SK-N-SH (cell line): ENCODE measurements around the gene POLR2J. TPM values are rescaled to one million over a fixed set of nuclear protein-coding genes. Genes with fewer than 3 reads are reported as not detected.

Experiments
- CTCF ChIA-PET: fragments of 300-600, 350-600 bp; formaldehyde crosslinking; extraction: SDS; loops from one replicate; lab custom pipeline; 2021; lab: Yijun Ruan, JAX
- POLR2A ChIA-PET: fragments of 350-600 bp; sonication (Branson Sonifier 250); formaldehyde crosslinking; extraction: SDS; loops from one replicate; lab custom pipeline; 2020; ENCODE audit warnings: antibody characterized with exemption, inconsistent platforms; lab: Yijun Ruan, JAX
- DNase-seq: peaks from one replicate; pipeline ENCODE4 v3.0.0; 2012
- H2AFZ ChIP-seq: fragments of 200-600 bp; sonication (generic); 2 replicates; pipeline ENCODE4 v1.8.1; 2016; ENCODE audit warnings: antibody characterized with exemption, mild to moderate bottlenecking, low read depth
- H3F3A ChIP-seq: fragments of 200-600 bp; sonication (generic); replicated peaks from 2 replicates; pipeline ENCODE3; 2016; ENCODE audit warnings: antibody characterized with exemption, mild to moderate bottlenecking; ENCODE audit not compliant: insufficient read depth
- H3K27ac ChIP-seq, 2 experiments: fragments of 200-500 bp in 1 of 2; fragments of 200-600 bp in 1 of 2; sonication (Bioruptor generic) in 1 of 2; sonication (generic), shearing (Covaris generic) in 1 of 2; 2 replicates each; pipeline versions ENCODE4 v1.5.1 to v1.6.1; 2014 to 2016; ENCODE audit warnings: low read depth in 2 of 2, inconsistent platforms in 1 of 2, low read length in 1 of 2, mild to moderate bottlenecking in 1 of 2, mixed read lengths in 1 of 2
- H3K27me3 ChIP-seq: fragments of 200-600 bp; sonication (generic), shearing (Covaris generic); 2 replicates; pipeline ENCODE4 v1.6.1; 2016; ENCODE audit warnings: mixed run types; ENCODE audit not compliant: insufficient read depth
- H3K36me3 ChIP-seq, 2 experiments: fragments of 200-500 bp in 1 of 2; fragments of 200-600 bp in 1 of 2; sonication (Bioruptor generic) in 1 of 2; sonication (generic) in 1 of 2; replicated peaks in 1 of 2; 2 replicates each; pipeline versions ENCODE3 to v1.5.1; 2014 to 2016; ENCODE audit warnings: low read length in 1 of 2, mild to moderate bottlenecking in 1 of 2; ENCODE audit not compliant: insufficient read depth in 2 of 2, control insufficient read depth in 1 of 2
- H3K4me1 ChIP-seq, 2 experiments: fragments of 200-500 bp in 1 of 2; fragments of 200-600 bp in 1 of 2; sonication (Bioruptor generic) in 1 of 2; sonication (generic), shearing (Covaris generic) in 1 of 2; 2 replicates each; pipeline versions ENCODE4 v1.5.1 to v1.6.1; 2014 to 2016; ENCODE audit warnings: low read depth in 1 of 2, low read length in 1 of 2, mixed run types in 1 of 2; ENCODE audit not compliant: insufficient read depth in 2 of 2, control insufficient read depth in 1 of 2
- H3K4me2 ChIP-seq: fragments of 200-600 bp; sonication (generic), shearing (Covaris generic); 2 replicates; pipeline ENCODE4 v1.6.1; 2017; ENCODE audit warnings: mixed run types
- H3K4me3 ChIP-seq, 2 experiments: fragments of 200-500 bp in 1 of 2; fragments of 200-600 bp in 1 of 2; sonication (Bioruptor generic) in 1 of 2; sonication (generic), shearing (Covaris generic) in 1 of 2; 2 replicates each; pipeline versions ENCODE4 v1.5.1 to v1.8.1; 2014 to 2016; ENCODE audit warnings: low read depth in 2 of 2, inconsistent platforms in 1 of 2, low read length in 1 of 2, mild to moderate bottlenecking in 1 of 2, mixed read lengths in 1 of 2, moderate library complexity in 1 of 2
- H3K79me2 ChIP-seq: fragments of 200-600 bp; sonication (generic); 2 replicates; pipeline ENCODE4 v1.8.1; 2017; ENCODE audit warnings: mild to moderate bottlenecking; ENCODE audit not compliant: insufficient read depth
- H3K9ac ChIP-seq: fragments of 200-600 bp; sonication (generic); 2 replicates; pipeline ENCODE4 v1.6.1; 2017; ENCODE audit warnings: mixed run types
- H3K9me2 ChIP-seq: fragments of 200-600 bp; sonication (generic); 2 replicates; pipeline ENCODE4 v1.6.1; 2017; ENCODE audit warnings: mixed run types
- H3K9me3 ChIP-seq: fragments of 200-600 bp; sonication (generic); 2 replicates; pipeline ENCODE4 v1.6.1; 2017; ENCODE audit warnings: mixed run types, mild to moderate bottlenecking, moderate library complexity
- H4K20me1 ChIP-seq: fragments of 200-600 bp; sonication (generic); 2 replicates; pipeline ENCODE4 v1.6.1; 2017; ENCODE audit warnings: mild to moderate bottlenecking, mixed run types; ENCODE audit not compliant: insufficient read depth
- CHD2 ChIP-seq: fragments of 150-350 bp; IDR thresholded peaks from 2 replicates; pipeline ENCODE4 v1.6.1; 2018; ENCODE audit warnings: low read length; ENCODE audit not compliant: partially characterized antibody
- ELF1 ChIP-seq: IDR thresholded peaks from 2 replicates; pipeline ENCODE4 v1.4.0; 2012
- FOXJ3 ChIP-seq: sonication (generic); formaldehyde crosslinking; IDR thresholded peaks from 2 replicates; pipeline ENCODE4 v1.5.1; 2020; ENCODE audit warnings: mild to moderate bottlenecking, missing genetic modification reagents
- FOXM1 ChIP-seq: IDR thresholded peaks from 2 replicates; pipeline ENCODE4 v1.4.0; 2012; ENCODE audit warnings: low read depth, mild to moderate bottlenecking
- GABPA ChIP-seq: IDR thresholded peaks from 2 replicates; pipeline ENCODE4 v1.4.0; 2012; ENCODE audit warnings: low read depth, mild to moderate bottlenecking
- GATA2 ChIP-seq: sonication (generic); formaldehyde crosslinking; IDR thresholded peaks from 2 replicates; pipeline ENCODE4 v1.5.0; 2020; ENCODE audit warnings: mild to moderate bottlenecking, missing genetic modification reagents
- JUND ChIP-seq: IDR thresholded peaks from 2 replicates; pipeline ENCODE4 v1.4.0; 2012
- MXI1 ChIP-seq: IDR thresholded peaks from 2 replicates; pipeline ENCODE4 v1.6.1; 2012; ENCODE audit warnings: mild to moderate bottlenecking, low read depth, low read length, improper control_type of control experiment
- NFIC ChIP-seq: IDR thresholded peaks from 2 replicates; pipeline ENCODE4 v1.4.0; 2012; ENCODE audit warnings: borderline replicate concordance
- NRF1 ChIP-seq: IDR thresholded peaks from 2 replicates; pipeline ENCODE4 v1.6.1; 2012; ENCODE audit warnings: low read depth, mild to moderate bottlenecking, low read length
- RAD21 ChIP-seq: IDR thresholded peaks from 2 replicates; pipeline ENCODE4 v1.6.1; 2012; ENCODE audit warnings: mild to moderate bottlenecking, low read length
- SMC3 ChIP-seq: IDR thresholded peaks from 2 replicates; pipeline ENCODE4 v1.6.1; 2012; ENCODE audit warnings: low read depth, low read length, improper control_type of control experiment
- TEAD4 ChIP-seq: IDR thresholded peaks from 2 replicates; pipeline ENCODE4 v1.4.0; 2012; ENCODE audit warnings: mild to moderate bottlenecking, borderline replicate concordance; ENCODE audit not compliant: insufficient read depth
- YY1 ChIP-seq: IDR thresholded peaks from 2 replicates; pipeline ENCODE4 v1.4.0; 2012; ENCODE audit warnings: low read depth, mild to moderate bottlenecking
- WGBS: methylation state at CpG from one replicate; pipeline ENCODE4 v1.1.6; 2017; ENCODE audit warnings: low lambda C conversion rate; 5-methylcytosine and 5-hydroxymethylcytosine counted together
- polyA plus RNA-seq, 3 experiments: library from polyadenylated mRNA; depleted of rRNA; stranded (reverse); fragments of >200 nt; gene quantifications; 2 replicates each; pipeline ENCODE4 v1.2.3, GENCODE V29; 2012
- TF ChIP-seq, protein P1 (sequence below): IDR thresholded peaks from 2 replicates; pipeline ENCODE4; 2012
- TF ChIP-seq, protein P2 (sequence below): fragments of 150-350 bp; IDR thresholded peaks from 2 replicates; pipeline ENCODE4 v1.6.1; 2017; ENCODE audit warnings: antibody characterized with exemption, low read length, low read depth, borderline replicate concordance
- TF ChIP-seq, protein P3 (sequence below): IDR thresholded peaks from 2 replicates; pipeline ENCODE4 v1.6.1; 2012; ENCODE audit warnings: mild to moderate bottlenecking, low read depth, low read length, moderate library complexity
- TF ChIP-seq, protein P4 (sequence below): IDR thresholded peaks from 2 replicates; pipeline ENCODE4 v1.4.0; 2012; ENCODE audit warnings: low read depth, borderline replicate concordance
- TF ChIP-seq, protein P5 (sequence below): fragments of 150-350 bp; IDR thresholded peaks from 2 replicates; pipeline ENCODE4 v1.6.1; 2016; ENCODE audit warnings: mild to moderate bottlenecking, low read depth, low read length

The POLR2J gene
- polyA plus RNA-seq, 1 of the 3 experiments (the other 2 are of a cell fraction), result 299 TPM

DNA sequence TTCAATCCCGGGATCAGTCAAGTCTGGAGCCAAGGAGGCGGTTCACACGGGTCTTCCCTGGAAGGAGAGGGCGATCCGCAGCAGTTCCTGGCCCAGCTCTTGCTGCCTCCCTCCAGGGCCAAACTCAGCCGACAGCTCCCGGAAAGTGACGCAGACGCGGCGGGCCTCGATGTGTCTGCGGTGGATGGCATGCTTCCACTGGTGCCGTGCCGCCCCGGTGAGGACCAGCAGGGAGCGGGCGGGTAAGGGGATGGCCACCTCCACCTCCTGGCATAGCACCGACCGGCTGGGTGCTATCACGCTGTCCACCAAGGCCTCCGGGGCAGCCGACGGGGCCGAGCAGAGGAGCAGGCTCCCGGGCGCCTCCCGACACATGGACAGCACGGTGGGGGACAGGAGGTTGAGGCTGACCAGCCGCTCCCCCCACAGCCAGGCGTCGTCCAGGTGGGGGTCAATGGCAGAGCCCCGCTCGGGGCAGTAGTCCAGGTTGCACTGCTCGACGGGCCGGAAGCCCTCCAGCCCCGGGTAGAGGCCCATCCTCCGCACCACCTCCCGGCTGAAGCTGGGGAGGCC is 21.3 kb downstream of the POLR2J start:
- ChIA-PET CTCF (interaction anchor here (0.7 to 2.1 kb wide), 4 partner anchors 9 to 53 kb away, joined by 3 to 19 read pairs (median 8); partner anchors contain the start of genes ALKBH4 and LRWD1), POLR2A (no interaction called here)

More for the DNA sequence above, 21.3 kb downstream of the POLR2J start:
- Histone ChIP-seq H3K9me2 (no peaks in the 10 kb centered on the region), H3K4me1 (peaks cover 0 to 9% of the 10 kb centered on the region in 2 experiments; a peak in 2 of 4 replicates), H3K36me3 (peaks cover 9 to 19% of the 10 kb centered on the region in 2 experiments), H4K20me1 (0 out of 2 replicates have a peak, but pooled peaks cover 9% of the 10 kb centered on the region), H3K4me2 (no peak overlapping the region; the same call in 1 of the 2 replicates), H3K79me2 (peaks cover 13% of the 10 kb centered on the region; the same call in 1 of the 2 replicates), H3F3A (peaks cover 22% of the 10 kb centered on the region), H3K9me3 (no peaks in the 10 kb centered on the region), H2AFZ (no peak overlapping the region), H3K27me3 (no peaks in the 10 kb centered on the region), H3K9ac (peak overlapping the region; percentile 2; the same call in 1 of the 2 replicates), H3K4me3 (no peak overlapping the region), H3K27ac (peak overlapping the region in 1 of 2 experiments; percentile 43; a peak in 1 of 4 replicates)
- TF ChIP-seq, protein P1, sequence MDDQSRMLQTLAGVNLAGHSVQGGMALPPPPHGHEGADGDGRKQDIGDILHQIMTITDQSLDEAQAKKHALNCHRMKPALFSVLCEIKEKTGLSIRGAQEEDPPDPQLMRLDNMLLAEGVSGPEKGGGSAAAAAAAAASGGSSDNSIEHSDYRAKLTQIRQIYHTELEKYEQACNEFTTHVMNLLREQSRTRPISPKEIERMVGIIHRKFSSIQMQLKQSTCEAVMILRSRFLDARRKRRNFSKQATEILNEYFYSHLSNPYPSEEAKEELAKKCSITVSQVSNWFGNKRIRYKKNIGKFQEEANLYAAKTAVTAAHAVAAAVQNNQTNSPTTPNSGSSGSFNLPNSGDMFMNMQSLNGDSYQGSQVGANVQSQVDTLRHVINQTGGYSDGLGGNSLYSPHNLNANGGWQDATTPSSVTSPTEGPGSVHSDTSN, result no peak
- TF ChIP-seq, protein P2, sequence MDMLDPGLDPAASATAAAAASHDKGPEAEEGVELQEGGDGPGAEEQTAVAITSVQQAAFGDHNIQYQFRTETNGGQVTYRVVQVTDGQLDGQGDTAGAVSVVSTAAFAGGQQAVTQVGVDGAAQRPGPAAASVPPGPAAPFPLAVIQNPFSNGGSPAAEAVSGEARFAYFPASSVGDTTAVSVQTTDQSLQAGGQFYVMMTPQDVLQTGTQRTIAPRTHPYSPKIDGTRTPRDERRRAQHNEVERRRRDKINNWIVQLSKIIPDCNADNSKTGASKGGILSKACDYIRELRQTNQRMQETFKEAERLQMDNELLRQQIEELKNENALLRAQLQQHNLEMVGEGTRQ, result no peak
- TF ChIP-seq, protein P3, sequence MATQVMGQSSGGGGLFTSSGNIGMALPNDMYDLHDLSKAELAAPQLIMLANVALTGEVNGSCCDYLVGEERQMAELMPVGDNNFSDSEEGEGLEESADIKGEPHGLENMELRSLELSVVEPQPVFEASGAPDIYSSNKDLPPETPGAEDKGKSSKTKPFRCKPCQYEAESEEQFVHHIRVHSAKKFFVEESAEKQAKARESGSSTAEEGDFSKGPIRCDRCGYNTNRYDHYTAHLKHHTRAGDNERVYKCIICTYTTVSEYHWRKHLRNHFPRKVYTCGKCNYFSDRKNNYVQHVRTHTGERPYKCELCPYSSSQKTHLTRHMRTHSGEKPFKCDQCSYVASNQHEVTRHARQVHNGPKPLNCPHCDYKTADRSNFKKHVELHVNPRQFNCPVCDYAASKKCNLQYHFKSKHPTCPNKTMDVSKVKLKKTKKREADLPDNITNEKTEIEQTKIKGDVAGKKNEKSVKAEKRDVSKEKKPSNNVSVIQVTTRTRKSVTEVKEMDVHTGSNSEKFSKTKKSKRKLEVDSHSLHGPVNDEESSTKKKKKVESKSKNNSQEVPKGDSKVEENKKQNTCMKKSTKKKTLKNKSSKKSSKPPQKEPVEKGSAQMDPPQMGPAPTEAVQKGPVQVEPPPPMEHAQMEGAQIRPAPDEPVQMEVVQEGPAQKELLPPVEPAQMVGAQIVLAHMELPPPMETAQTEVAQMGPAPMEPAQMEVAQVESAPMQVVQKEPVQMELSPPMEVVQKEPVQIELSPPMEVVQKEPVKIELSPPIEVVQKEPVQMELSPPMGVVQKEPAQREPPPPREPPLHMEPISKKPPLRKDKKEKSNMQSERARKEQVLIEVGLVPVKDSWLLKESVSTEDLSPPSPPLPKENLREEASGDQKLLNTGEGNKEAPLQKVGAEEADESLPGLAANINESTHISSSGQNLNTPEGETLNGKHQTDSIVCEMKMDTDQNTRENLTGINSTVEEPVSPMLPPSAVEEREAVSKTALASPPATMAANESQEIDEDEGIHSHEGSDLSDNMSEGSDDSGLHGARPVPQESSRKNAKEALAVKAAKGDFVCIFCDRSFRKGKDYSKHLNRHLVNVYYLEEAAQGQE, result no peak
- TF ChIP-seq NRF1, result no peak
- no peak for TF ChIP-seq RAD21
- TF ChIP-seq JUND, result no peak
- no peak for TF ChIP-seq FOXM1
- TF ChIP-seq, protein P4, sequence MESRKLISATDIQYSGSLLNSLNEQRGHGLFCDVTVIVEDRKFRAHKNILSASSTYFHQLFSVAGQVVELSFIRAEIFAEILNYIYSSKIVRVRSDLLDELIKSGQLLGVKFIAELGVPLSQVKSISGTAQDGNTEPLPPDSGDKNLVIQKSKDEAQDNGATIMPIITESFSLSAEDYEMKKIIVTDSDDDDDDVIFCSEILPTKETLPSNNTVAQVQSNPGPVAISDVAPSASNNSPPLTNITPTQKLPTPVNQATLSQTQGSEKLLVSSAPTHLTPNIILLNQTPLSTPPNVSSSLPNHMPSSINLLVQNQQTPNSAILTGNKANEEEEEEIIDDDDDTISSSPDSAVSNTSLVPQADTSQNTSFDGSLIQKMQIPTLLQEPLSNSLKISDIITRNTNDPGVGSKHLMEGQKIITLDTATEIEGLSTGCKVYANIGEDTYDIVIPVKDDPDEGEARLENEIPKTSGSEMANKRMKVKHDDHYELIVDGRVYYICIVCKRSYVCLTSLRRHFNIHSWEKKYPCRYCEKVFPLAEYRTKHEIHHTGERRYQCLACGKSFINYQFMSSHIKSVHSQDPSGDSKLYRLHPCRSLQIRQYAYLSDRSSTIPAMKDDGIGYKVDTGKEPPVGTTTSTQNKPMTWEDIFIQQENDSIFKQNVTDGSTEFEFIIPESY, result no peak
- TF ChIP-seq GATA2 (CRISPR knock-in tag), result no peak
- no peak for TF ChIP-seq SMC3
- no peak for TF ChIP-seq NFIC
- no peak for TF ChIP-seq ELF1
- TF ChIP-seq CHD2, result no peak
- TF ChIP-seq FOXJ3 (CRISPR knock-in tag), result no peak
- TF ChIP-seq, protein P5, sequence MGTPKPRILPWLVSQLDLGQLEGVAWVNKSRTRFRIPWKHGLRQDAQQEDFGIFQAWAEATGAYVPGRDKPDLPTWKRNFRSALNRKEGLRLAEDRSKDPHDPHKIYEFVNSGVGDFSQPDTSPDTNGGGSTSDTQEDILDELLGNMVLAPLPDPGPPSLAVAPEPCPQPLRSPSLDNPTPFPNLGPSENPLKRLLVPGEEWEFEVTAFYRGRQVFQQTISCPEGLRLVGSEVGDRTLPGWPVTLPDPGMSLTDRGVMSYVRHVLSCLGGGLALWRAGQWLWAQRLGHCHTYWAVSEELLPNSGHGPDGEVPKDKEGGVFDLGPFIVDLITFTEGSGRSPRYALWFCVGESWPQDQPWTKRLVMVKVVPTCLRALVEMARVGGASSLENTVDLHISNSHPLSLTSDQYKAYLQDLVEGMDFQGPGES, result no peak
- no peak for TF ChIP-seq YY1
- no peak for TF ChIP-seq TEAD4
- no peak for TF ChIP-seq GABPA
- no peak for TF ChIP-seq MXI1
- WGBS, result 94% methylated on average over 39 of the region's 40 CpGs
- no peak for DNase-seq
